ENCODE results near the gene TBC1D1.

TBC1D1 gene

GRCh38 chr4:38109370-38109769 lies 218.5 kb downstream of the TBC1D1 start:
- DNase-seq: no peak

GRCh38 chr4:38109896-38110295 lies 219.0 kb downstream of the TBC1D1 start:
- no peak for DNase-seq

GRCh38 chr4:38111024-38111423 lies 220.1 kb downstream of the TBC1D1 start:
- no peak for DNase-seq

- no peak for DNase-seq
These were observed 220.8 kb downstream of the TBC1D1 start for GRCh38 chr4:38111717-38112116.

GRCh38 chr4:38113132-38113531 lies 222.2 kb downstream of the TBC1D1 start:
- no peak for DNase-seq

GRCh38 chr4:38113551-38113950 lies 222.7 kb downstream of the TBC1D1 start:
- no peak for DNase-seq

GRCh38 chr4:38114386-38115150 lies 223.7 kb downstream of the TBC1D1 start:
- no peak for DNase-seq

- no peak for DNase-seq
These were observed 224.7 kb downstream of the TBC1D1 start for GRCh38 chr4:38115601-38116000.

- DNase-seq: no peak
These were observed 226.7 kb downstream of the TBC1D1 start for GRCh38 chr4:38117591-38117990.

GRCh38 chr4:38119668-38120385 lies 228.9 kb downstream of the TBC1D1 start:
- peak; percentile 60 for DNase-seq

- DNase-seq: no peak
These were observed 229.9 kb downstream of the TBC1D1 start for GRCh38 chr4:38120772-38121171.

GRCh38 chr4:38122060-38122459 lies 231.2 kb downstream of the TBC1D1 start:
- no peak for DNase-seq

GRCh38 chr4:38123555-38123954 lies 232.7 kb downstream of the TBC1D1 start:
- DNase-seq: no peak

- no peak for DNase-seq
These were observed 234.1 kb downstream of the TBC1D1 start for GRCh38 chr4:38124961-38125360.

GRCh38 chr4:38125816-38126215 lies 234.9 kb downstream of the TBC1D1 start:
- no peak for DNase-seq

- peak; percentile 30 for DNase-seq
These were observed 237.9 kb downstream of the TBC1D1 start for GRCh38 chr4:38128478-38129459.

- no peak for DNase-seq
These were observed 238.8 kb downstream of the TBC1D1 start for GRCh38 chr4:38129460-38130227.

- DNase-seq: no peak
These were observed 240.0 kb downstream of the TBC1D1 start for GRCh38 chr4:38130884-38131283.

GRCh38 chr4:38131371-38132091 lies 240.6 kb downstream of the TBC1D1 start:
- no peak for DNase-seq

- peak; percentile 97 for DNase-seq
These were observed 241.3 kb downstream of the TBC1D1 start for GRCh38 chr4:38132107-38132673.

All from fibroblast of skin of right quadriceps (primary cell).